ENCODE measurements around the gene CDH12. TPM values are rescaled to one million over a fixed set of nuclear protein-coding genes. Genes with fewer than 3 reads are reported as not detected.

Gene CDH12
- total and polyA plus RNA-seq, 2 experiments from 2014 or later, result not detected

DNA sequence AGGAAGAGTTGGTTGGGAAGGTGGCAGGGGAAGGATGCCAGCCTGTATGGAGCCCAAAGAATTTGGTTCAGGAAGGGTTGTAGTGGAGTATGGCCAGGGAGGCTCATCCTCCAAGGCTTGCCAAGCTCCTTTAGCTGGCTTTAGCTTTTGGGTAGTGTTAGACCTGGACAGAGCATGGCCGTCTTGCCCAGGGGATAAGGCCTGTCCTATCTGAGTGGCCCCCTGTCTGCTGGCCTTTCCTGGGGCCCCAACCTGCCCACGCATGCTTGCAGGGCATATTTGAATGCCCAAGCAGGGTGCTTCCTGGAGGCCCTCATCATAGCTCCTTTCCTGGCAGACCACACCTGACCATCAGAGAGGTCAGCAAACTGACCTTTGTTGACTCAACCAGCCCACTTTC, 227.7 kb downstream of the CDH12 start:
- in situ Hi-C loops (cut with MboI), result no loop called here
- no peak for DNase-seq
- H3K4me1 ChIP-seq (ENCODE audit: insufficient read depth), result no peaks in the 10 kb centered on the region
- H3K4me3 ChIP-seq, result no peak overlapping the region
- H3K36me3 ChIP-seq (ENCODE audit: low read depth), result no peaks in the 10 kb centered on the region
- WGBS, 2 experiments (ENCODE audit: low coverage in 1 of 2, low lambda C conversion rate in 2 of 2, missing lambda C conversion rate in 2 of 2), result 42 to 83% methylated on average over 2 of the region's 2 CpGs
- H3K9me2 ChIP-seq (ENCODE audit: insufficient read depth), result no peaks in the 10 kb centered on the region
- H2AFZ ChIP-seq, result no peak overlapping the region
- H3K9me3 ChIP-seq (ENCODE audit: low read depth), result no peaks in the 10 kb centered on the region
- no peak overlapping the region for H3K9ac ChIP-seq
- TF ChIP-seq EZH2 (IDR thresholded peaks at IDR 0.05; ENCODE audit: insufficient read depth, poor library complexity, severe bottlenecking) (no peak), EZH2phosphoT487 (IDR thresholded peaks at IDR 0.05; ENCODE audit: insufficient read depth, low read depth) (no peak)
- no peaks in the 10 kb centered on the region for H3K27me3 ChIP-seq (replicated peaks; ENCODE audit: insufficient read depth)
- no peaks in the 10 kb centered on the region for H3K79me2 ChIP-seq (ENCODE audit: insufficient read depth)
- no peak overlapping the region for H3K27ac ChIP-seq
- no peaks in the 10 kb centered on the region for H3F3A ChIP-seq (ENCODE audit: insufficient read depth)
- H3K4me2 ChIP-seq (ENCODE audit: unreplicated experiment), result no peak overlapping the region
- no peaks in the 10 kb centered on the region for H4K20me1 ChIP-seq (ENCODE audit: insufficient read depth)

DNA sequence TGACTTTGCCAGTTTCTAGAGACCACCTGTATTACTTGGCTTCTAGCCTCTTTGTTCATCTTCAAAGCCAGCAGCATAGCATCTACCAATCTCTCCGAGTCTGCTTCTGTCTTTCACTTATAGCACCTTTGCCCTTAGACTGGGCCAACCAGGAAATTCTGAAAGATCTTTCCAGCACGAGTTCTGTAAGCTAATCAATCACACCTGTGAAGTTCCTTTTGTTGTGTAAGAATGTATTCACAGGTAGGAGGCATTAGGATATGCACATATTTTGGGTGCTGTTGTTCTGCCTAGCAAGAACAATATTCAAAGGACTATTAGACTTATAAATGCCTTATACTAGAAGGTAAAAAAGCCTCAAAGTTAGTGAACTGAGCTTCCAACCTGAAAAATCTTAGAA, 232.1 kb downstream of the CDH12 start:
- in situ Hi-C loops (cut with MboI), result no loop called here
- no peaks in the 10 kb centered on the region for H4K20me1 ChIP-seq (ENCODE audit: insufficient read depth)
- H2AFZ ChIP-seq, result no peak overlapping the region
- no peaks in the 10 kb centered on the region for H3K79me2 ChIP-seq (ENCODE audit: insufficient read depth)
- H3K36me3 ChIP-seq (ENCODE audit: low read depth), result no peaks in the 10 kb centered on the region
- no peak for DNase-seq
- no peaks in the 10 kb centered on the region for H3F3A ChIP-seq (ENCODE audit: insufficient read depth)
- H3K4me2 ChIP-seq (ENCODE audit: unreplicated experiment), result no peak overlapping the region
- H3K4me1 ChIP-seq (ENCODE audit: insufficient read depth), result no peaks in the 10 kb centered on the region
- 0 to 3% methylated on average over 2 of the region's 2 CpGs for WGBS, 2 experiments (ENCODE audit: low coverage in 1 of 2, low lambda C conversion rate in 2 of 2, missing lambda C conversion rate in 2 of 2)
- H3K9ac ChIP-seq, result no peak overlapping the region
- no peak overlapping the region for H3K27ac ChIP-seq
- no peak overlapping the region for H3K4me3 ChIP-seq
- no peaks in the 10 kb centered on the region for H3K27me3 ChIP-seq (replicated peaks; ENCODE audit: insufficient read depth)
- TF ChIP-seq EZH2phosphoT487 (IDR thresholded peaks at IDR 0.05; ENCODE audit: insufficient read depth, low read depth) (no peak), EZH2 (IDR thresholded peaks at IDR 0.05; ENCODE audit: insufficient read depth, poor library complexity, severe bottlenecking) (no peak)
- no peaks in the 10 kb centered on the region for H3K9me3 ChIP-seq (ENCODE audit: low read depth)
- no peaks in the 10 kb centered on the region for H3K9me2 ChIP-seq (ENCODE audit: insufficient read depth)

DNA sequence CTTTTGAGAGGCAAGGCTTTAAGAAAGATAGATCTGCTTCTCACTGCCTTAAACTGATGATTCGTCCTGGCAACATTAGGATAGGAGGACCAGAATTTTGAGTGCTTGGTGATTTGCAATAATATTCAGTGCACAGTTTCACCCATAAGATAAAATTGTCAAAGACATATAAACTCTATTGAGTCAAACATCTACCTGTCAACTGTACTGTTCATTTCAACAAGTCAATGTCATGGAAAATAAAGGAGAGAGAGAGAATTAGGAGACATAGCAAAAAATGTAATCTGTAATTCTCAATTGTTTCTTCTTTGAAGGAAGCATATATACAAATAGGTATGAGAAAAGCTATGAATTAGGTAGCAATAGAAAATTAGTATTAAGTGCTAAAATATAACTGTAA, 237.2 kb downstream of the CDH12 start:
- in situ Hi-C loops (cut with MboI), result no loop called here
- no peak for TF ChIP-seq EZH2phosphoT487 (IDR thresholded peaks at IDR 0.05; ENCODE audit: insufficient read depth, low read depth)
- no peak for TF ChIP-seq EZH2 (IDR thresholded peaks at IDR 0.05; ENCODE audit: insufficient read depth, poor library complexity, severe bottlenecking)
- Histone ChIP-seq H3K9me3 (ENCODE audit: low read depth) (no peaks in the 10 kb centered on the region), H3K4me3 (no peak overlapping the region), H2AFZ (no peak overlapping the region), H3K36me3 (ENCODE audit: low read depth) (no peaks in the 10 kb centered on the region), H3K27ac (no peak overlapping the region), H3K4me2 (ENCODE audit: unreplicated experiment) (no peak overlapping the region), H3K27me3 (replicated peaks; ENCODE audit: insufficient read depth) (no peaks in the 10 kb centered on the region), H3K4me1 (ENCODE audit: insufficient read depth) (no peaks in the 10 kb centered on the region), H3K9ac (no peak overlapping the region), H3K9me2 (ENCODE audit: insufficient read depth) (no peaks in the 10 kb centered on the region), H3K79me2 (ENCODE audit: insufficient read depth) (no peaks in the 10 kb centered on the region), H3F3A (ENCODE audit: insufficient read depth) (no peaks in the 10 kb centered on the region), H4K20me1 (ENCODE audit: insufficient read depth) (no peaks in the 10 kb centered on the region)
- 5 to 23% methylated on average over 1 of the region's 1 CpG for WGBS, 2 experiments (ENCODE audit: low coverage in 1 of 2, low lambda C conversion rate in 2 of 2, missing lambda C conversion rate in 2 of 2)
- no peak for DNase-seq

DNA sequence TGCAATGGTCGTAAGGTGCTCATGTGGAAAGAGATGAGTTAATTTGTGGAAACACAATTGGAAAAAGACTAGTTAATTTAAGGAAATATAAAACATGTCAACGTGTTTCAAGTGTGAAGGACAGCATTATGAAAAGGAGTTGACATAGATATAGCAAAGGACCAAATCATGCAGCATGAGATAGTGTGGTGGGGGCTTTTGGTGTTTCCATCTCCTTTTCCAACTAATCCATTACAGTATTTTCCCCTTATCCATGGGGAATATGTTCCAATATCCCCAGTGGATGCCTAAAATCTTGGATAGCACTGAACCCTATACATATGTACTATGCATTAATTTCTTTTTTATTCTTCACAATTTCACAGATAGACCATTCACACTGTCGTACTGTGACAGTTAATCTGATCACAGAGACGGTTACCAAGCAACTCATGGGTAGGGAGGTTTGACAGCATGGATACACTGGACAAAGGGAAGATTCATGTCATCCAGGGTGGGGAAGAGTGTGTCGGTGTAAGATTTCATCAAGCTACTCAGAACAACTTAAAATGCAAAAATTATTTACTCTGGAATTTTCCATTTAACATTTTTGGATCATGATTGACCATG, 238.6 kb downstream of the CDH12 start:
- H3F3A ChIP-seq (ENCODE audit: insufficient read depth), result no peaks in the 10 kb centered on the region
- no peak overlapping the region for H3K27ac ChIP-seq
- in situ Hi-C loops (cut with MboI), result no loop called here
- H3K9me2 ChIP-seq (ENCODE audit: insufficient read depth), result no peaks in the 10 kb centered on the region
- 45 to 56% methylated on average over 5 of the region's 5 CpGs for WGBS, 2 experiments (ENCODE audit: low coverage in 1 of 2, low lambda C conversion rate in 2 of 2, missing lambda C conversion rate in 2 of 2)
- no peaks in the 10 kb centered on the region for H3K9me3 ChIP-seq (ENCODE audit: low read depth)
- no peaks in the 10 kb centered on the region for H3K27me3 ChIP-seq (replicated peaks; ENCODE audit: insufficient read depth)
- no peak for DNase-seq
- no peak overlapping the region for H3K4me3 ChIP-seq
- no peak overlapping the region for H3K4me2 ChIP-seq (ENCODE audit: unreplicated experiment)
- H3K36me3 ChIP-seq (ENCODE audit: low read depth), result no peaks in the 10 kb centered on the region
- no peak overlapping the region for H2AFZ ChIP-seq
- H4K20me1 ChIP-seq (ENCODE audit: insufficient read depth), result no peaks in the 10 kb centered on the region
- TF ChIP-seq EZH2phosphoT487 (IDR thresholded peaks at IDR 0.05; ENCODE audit: insufficient read depth, low read depth) (no peak), EZH2 (IDR thresholded peaks at IDR 0.05; ENCODE audit: insufficient read depth, poor library complexity, severe bottlenecking) (no peak)
- no peak overlapping the region for H3K9ac ChIP-seq
- H3K79me2 ChIP-seq (ENCODE audit: insufficient read depth), result no peaks in the 10 kb centered on the region
- no peaks in the 10 kb centered on the region for H3K4me1 ChIP-seq (ENCODE audit: insufficient read depth)

DNA sequence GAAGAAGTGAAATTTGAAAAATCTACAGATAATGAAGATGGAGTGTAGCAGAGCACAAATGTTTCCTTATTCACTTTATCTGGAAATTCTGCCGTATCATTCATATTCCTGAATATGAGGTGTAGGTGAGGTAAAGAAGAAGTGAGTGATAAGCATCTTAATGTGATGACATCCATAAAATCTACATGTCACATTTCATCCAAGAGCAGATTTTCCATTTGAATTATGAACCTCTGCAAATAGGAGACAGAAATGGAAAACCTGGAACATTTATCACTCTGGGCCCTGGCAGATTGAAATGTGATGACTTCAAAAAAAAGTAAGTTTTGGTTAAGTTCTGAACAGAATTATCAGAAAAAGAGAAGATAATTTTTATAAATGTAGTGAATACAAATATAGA, 240.2 kb downstream of the CDH12 start:
- Histone ChIP-seq H3K9me3 (ENCODE audit: low read depth) (no peaks in the 10 kb centered on the region), H3K9me2 (ENCODE audit: insufficient read depth) (no peaks in the 10 kb centered on the region), H3K4me3 (no peak overlapping the region), H3K27ac (no peak overlapping the region), H2AFZ (no peak overlapping the region), H3K4me1 (ENCODE audit: insufficient read depth) (no peaks in the 10 kb centered on the region), H3K27me3 (replicated peaks; ENCODE audit: insufficient read depth) (no peaks in the 10 kb centered on the region), H3F3A (ENCODE audit: insufficient read depth) (no peaks in the 10 kb centered on the region), H3K79me2 (ENCODE audit: insufficient read depth) (no peaks in the 10 kb centered on the region), H3K9ac (no peak overlapping the region), H3K36me3 (ENCODE audit: low read depth) (no peaks in the 10 kb centered on the region), H4K20me1 (ENCODE audit: insufficient read depth) (no peaks in the 10 kb centered on the region), H3K4me2 (ENCODE audit: unreplicated experiment) (no peak overlapping the region)
- in situ Hi-C loops (cut with MboI), result no loop called here
- TF ChIP-seq EZH2phosphoT487 (IDR thresholded peaks at IDR 0.05; ENCODE audit: insufficient read depth, low read depth) (no peak), EZH2 (IDR thresholded peaks at IDR 0.05; ENCODE audit: insufficient read depth, poor library complexity, severe bottlenecking) (no peak)
- DNase-seq, result no peak
- WGBS, 2 experiments (ENCODE audit: low coverage in 1 of 2, low lambda C conversion rate in 2 of 2, missing lambda C conversion rate in 2 of 2), result 76 to 81% methylated on average over 1 of the region's 1 CpG
